Measurements from ENCODE around the gene GPR173. TPM values are rescaled to one million over a fixed set of nuclear protein-coding genes. Genes with fewer than 3 reads are reported as not detected.

GPR173 gene
- total RNA-seq, 4 donors from 2014 or later = 0.72 to 2.0 (median 1.6) TPM

DNA sequence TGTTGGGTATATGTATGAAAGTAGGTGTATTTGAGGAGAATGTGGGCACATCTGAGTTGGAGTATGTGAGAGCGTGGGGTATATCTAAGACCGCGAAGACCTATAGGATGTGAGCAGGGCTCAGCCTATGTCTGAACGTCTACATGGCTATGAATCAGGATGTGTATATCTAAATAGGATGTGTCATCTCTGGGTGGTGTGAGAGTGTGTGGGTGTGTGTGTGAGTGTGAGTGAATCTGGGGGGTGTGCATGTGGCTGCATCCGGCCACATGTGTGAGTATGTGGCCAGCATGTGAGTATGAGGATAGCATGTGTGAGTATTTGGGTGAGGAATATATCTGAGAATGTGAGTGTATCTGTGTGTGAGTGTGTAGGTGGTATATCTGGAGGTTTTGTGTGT is 7.7 kb downstream of the GPR173 start:
- TF ChIP-seq, protein P1, sequence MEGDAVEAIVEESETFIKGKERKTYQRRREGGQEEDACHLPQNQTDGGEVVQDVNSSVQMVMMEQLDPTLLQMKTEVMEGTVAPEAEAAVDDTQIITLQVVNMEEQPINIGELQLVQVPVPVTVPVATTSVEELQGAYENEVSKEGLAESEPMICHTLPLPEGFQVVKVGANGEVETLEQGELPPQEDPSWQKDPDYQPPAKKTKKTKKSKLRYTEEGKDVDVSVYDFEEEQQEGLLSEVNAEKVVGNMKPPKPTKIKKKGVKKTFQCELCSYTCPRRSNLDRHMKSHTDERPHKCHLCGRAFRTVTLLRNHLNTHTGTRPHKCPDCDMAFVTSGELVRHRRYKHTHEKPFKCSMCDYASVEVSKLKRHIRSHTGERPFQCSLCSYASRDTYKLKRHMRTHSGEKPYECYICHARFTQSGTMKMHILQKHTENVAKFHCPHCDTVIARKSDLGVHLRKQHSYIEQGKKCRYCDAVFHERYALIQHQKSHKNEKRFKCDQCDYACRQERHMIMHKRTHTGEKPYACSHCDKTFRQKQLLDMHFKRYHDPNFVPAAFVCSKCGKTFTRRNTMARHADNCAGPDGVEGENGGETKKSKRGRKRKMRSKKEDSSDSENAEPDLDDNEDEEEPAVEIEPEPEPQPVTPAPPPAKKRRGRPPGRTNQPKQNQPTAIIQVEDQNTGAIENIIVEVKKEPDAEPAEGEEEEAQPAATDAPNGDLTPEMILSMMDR (IDR thresholded peaks at IDR 0.05) = no peak
- ATAC-seq (ENCODE audit: low FRiP score) = no peak
- no peak for DNase-seq (ENCODE audit: low spot score)

DNA sequence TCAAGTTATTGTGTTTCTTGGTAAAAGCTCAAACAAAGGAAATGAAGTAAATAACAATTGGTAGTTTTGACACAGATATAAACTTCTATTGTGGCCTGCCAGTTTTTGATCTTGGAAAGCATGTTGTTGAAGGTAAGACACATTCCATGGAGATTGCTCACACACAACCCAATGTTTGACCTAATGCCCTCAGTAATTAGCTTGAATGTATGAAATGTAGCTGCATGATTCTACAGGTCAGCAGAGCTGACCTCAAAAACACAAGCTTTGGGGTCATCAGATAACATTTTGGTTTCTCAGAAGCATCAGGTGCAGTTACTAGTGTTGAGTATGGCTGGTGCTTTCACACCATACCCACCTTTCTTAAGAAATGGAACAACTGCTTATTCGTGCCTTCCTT is 16.5 kb downstream of the GPR173 start:
- DNase-seq (ENCODE audit: low spot score) = no peak
- ATAC-seq (ENCODE audit: low FRiP score) = no peak
- TF ChIP-seq, protein P1 (IDR thresholded peaks at IDR 0.05) = no peak

DNA sequence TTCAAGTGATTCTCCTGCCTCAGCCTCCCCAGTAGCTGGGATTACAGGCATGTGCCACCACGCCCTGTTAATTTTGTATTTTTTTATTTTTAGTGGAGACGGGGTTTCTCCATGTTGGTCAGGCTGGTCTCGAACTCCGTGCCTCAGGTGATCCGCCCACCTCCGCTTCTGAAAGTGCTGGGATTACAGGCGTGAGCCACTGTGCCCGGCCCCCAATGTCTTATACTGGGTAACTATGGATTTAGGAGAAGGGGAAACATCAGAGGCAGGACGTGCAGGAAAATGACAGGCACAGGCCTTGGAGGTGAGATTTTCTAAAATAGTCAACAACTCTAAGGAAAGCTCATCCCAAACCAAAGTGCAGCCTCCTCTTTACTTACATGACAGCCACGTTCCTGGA is 22.5 kb downstream of the GPR173 start:
- ATAC-seq (ENCODE audit: low FRiP score) (no peak), DNase-seq (ENCODE audit: low spot score) (no peak)

DNA sequence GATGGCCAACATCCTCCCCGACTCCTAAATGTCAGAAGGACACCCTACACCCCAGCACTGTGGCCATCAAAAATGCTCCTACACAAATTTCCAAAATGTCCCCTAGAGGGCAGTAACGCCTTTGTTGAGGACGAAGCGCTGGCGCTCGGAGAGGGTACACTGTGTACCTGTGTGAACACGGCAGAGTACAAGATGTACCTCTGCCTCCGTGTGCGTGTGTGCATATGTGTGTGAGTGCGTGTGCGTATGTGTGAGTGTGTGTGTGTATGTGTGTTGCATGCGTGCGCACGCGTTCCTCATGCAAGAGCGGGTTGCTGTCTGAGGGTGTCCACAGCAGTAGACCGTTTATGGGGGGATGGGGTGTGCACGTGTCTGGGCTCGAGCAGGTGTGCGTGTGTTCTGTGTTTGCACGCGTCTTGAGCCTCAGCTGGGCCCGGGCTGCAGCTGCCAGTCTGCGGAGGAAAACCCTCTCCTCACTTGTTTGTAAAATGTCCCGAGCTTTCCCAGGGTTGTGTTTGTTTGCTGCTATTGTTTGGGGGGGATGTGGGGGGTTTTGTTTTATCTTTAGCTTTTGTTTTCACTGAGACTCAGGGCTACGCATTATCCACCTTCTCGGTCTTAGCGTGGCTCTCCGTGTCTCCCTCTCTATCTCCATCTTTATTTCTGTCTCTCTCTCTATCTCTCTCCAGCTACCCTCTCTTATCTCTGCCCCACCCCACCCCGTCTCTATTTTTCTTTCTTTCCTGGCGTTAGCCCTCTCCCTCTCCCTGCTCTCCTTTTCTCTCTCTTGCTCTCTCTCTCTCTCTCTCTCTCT is 23.2 kb downstream of the GPR173 start:
- peak; percentile 84 for ATAC-seq (ENCODE audit: low FRiP score)
- no peak for DNase-seq (ENCODE audit: low spot score)
- TF ChIP-seq, protein P1 (IDR thresholded peaks at IDR 0.05) = no peak

More for the DNA sequence above, 22.5 kb downstream of the GPR173 start:
- TF ChIP-seq, protein P1 (IDR thresholded peaks at IDR 0.05) = no peak

GRCh38 chrX:53072418-53073114 is 24.0 kb downstream of the GPR173 start:
- ATAC-seq (ENCODE audit: low FRiP score) (no peak), DNase-seq (ENCODE audit: low spot score) (no peak)
- TF ChIP-seq, protein P1 (IDR thresholded peaks at IDR 0.05) = no peak

GRCh38 chrX:53073115-53073586 is 24.6 kb downstream of the GPR173 start:
- TF ChIP-seq, protein P1 (IDR thresholded peaks at IDR 0.05) = no peak

More at GRCh38 chrX:53073115-53073586, 24.6 kb downstream of the GPR173 start:
- DNase-seq (ENCODE audit: low spot score) (no peak), ATAC-seq (ENCODE audit: low FRiP score) (no peak)

All from omental fat pad (tissue), 4 donors.